GM18507 (cell line): Measurements from ENCODE around the gene PIGX.

Source experiments
- DNase-seq: peaks from one replicate; pipeline ENCODE4 v3.0.0; 2011; ENCODE audit warnings: low read depth; ENCODE audit not compliant: insufficient read length; ENCODE audit errors: extremely low spot score
- FAIRE-seq: peaks from 2 replicates; lab custom pipeline; 2011; peaks lifted over from hg19 to GRCh38; lab: Jason Lieb, UNC

The PIGX gene

DNA sequence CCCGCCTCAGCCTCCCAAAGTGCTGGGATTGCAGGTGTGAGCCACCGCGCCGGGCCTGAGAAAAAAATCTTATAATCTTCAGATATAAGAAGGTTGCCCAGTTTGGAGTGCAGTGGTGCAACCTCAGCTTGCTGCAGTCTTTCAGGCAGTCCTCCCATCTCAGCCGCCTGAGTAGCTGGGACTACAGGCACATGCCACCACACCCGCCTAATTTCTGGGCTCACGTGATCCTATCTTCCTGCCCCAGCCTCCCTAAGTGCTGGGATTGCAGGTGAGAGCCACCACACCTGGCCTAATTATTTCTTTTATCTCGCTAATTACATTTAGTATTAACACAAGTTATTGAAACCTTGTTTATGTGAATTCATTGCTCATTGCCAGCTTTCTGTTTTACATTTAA is 41.0 kb downstream of the PIGX start:
- no peak for FAIRE-seq
- DNase-seq: no peak

DNA sequence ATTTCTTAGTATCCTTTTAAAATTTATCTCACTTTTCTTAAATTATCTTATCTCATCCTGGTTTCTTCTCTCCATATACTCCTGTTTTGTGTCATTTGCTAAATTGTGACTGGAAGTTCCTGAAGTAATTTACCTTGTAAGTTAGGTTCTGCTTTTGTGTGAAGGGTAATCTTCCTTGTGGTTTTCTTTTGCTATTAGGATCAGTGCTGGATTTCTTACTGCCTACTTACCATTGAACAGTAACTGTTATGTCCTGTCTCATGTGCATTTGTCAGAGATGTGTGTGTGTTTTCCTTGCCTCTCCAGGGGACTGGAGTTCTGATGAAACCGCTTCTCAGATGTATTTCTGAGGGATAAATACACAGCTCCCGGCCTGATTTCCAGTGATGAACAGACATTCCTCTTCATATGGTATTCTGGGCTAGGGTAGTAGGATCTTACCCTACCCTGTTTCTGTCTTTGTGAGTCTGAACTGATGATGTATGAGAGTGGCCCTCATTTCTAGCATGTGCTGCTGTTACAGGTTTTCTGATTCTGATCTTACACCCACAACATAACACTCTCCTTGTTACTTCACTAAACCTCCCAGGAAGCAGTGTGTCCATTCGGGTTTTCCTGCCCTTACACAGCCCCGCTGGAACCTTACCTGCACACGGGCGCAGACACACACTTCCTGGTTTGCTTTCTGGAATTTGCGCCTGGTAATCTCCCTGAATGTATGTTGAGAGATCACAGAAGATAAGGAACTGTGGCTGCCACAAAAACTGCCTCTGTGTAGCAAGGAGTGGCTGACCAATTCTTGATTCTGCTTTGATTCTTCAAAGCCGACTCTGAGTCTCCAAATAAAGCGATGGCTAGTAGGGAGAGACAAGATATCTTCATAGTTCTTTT is 42.2 kb downstream of the PIGX start:
- DNase-seq (no peak), FAIRE-seq (no peak)

DNA sequence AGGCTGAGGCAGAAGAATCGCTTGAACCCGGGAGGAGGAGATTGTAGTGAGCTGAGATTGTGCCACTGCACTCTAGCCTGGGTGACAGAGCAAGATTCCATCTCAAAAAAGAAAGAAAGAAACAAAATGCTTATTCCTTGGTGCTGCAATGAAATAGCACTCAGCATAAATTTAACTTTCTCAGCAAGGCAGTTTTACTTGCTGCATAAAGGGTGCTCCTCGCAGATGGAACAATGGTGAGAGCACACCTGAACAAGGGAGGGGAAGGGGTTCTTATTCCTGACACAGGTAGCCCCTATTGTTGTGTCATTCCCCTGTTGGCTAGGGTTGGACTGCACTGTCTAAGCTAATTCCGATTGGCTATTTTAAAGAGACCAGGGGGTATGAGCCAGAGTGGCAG is 44.6 kb downstream of the PIGX start:
- DNase-seq: no peak
- no peak for FAIRE-seq

DNA sequence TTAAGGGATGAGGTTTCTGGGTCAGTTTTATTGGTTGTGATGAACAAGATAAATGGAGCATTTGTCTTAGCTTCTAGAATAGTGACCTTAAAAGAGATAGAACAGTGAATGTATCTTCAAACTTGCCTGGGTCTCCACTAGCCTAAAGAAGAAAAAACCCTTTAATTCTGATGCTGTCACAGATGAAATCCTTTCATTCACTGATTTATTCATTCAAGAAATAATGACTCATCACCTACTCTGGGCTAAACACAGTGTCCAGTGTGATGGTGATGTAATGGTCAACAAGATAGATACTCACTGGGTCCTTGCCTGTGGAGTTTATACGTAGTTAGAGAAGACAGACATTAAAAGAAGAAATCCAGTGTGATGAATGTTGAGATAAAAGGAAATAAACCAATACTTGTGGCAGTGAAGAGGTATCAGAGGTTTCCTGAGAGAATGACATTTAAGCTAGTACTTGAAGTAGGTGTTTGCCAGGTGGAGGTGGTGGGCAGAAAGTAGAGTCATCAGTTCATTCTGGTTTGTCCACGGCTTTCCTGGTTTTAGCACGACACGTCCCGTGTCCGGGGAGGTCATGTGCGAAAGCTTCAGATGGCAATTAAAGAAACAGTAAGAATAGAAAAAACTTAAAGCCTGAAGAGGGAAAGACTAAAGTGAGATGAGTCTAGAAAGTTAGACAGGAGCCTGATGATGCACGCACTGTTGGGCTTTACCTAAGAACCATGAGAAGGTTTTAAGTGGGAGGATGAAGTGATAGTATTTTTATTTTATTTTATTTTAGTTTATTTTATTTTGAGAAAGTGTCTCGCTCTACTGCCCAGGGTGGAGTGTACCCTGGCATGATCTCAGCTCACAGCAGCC is 45.9 kb downstream of the PIGX start:
- DNase-seq (no peak), FAIRE-seq (no peak)

DNA sequence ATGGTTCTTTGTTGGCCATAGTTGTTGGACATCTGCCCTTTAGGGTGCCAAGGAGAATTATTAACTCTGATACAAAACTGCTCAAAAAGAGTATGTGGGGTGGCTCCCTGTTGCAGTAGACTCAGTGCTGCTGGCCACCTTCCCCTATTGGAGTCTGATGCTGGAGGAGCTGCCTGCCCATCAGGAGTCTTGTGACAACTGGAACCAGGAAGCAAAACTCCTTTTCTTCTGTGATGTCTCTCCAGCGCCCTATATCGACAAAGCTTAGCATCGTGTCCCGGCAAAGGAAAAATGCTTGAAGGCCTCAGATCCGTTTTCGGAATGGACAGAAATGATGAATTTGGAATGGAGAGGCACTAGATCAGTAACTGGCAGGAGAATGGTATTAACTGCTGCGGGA is 51.0 kb downstream of the PIGX start:
- FAIRE-seq: no peak
- DNase-seq: no peak

DNA sequence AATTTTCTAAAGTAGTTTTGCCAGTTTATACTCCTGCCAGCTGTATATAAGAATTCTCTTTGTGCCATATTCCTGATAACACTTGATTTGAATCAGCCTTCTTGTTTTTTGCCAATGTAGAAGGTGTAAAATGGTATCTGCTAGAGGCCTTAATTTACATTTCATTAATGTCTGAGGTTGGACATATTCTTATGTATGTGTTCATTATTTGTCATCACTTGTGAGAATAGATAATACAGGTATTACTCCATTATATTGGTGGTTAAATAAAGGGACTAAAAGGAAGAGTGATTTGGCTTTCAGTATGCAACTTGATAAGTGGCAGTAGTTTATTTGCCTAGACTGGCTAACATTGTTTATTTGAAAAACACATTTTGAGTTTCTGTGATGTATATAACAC is 53.3 kb downstream of the PIGX start:
- FAIRE-seq: no peak

DNA sequence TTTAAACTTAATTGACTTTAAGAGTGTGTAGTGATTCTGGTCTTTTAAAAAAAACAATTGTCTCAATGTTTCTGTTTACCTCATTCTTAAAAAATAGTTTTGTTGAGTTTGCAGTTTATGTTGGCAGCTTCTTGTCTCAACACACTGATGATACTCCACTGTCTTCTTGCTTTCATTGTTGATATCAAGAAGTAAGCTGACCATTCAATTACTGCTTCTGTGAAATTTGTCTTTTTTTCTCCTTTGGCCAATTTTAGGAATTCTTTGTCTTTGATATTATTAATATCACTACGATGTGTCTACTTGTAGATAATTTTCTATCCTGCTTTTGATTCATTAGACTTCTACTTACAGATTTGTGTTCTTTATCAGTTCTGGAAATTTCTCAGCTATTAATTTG is 58.9 kb downstream of the PIGX start:
- FAIRE-seq: no peak
- DNase-seq: no peak

More for the DNA sequence above, 53.3 kb downstream of the PIGX start:
- DNase-seq: no peak

DNA sequence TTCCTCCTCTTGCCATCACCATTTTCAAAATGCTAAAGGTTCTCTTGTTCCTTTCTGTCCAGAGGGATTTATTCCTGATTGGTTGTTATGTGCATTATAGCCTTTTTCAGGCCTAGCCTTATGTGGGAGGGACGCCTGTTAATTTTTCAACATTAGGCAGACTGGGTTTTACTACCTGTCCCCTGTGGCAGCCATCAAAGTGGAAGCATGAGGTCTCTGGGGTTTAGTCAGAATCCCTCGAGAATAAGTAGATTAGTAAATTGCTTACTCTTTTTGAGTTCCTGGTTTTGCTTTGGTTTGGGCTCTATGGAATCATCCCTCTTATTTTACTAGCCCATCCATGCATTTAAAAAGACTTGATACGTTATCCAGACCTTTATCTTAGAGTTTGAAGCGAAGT is 59.9 kb downstream of the PIGX start:
- DNase-seq (no peak), FAIRE-seq (peak; percentile 62)

DNA sequence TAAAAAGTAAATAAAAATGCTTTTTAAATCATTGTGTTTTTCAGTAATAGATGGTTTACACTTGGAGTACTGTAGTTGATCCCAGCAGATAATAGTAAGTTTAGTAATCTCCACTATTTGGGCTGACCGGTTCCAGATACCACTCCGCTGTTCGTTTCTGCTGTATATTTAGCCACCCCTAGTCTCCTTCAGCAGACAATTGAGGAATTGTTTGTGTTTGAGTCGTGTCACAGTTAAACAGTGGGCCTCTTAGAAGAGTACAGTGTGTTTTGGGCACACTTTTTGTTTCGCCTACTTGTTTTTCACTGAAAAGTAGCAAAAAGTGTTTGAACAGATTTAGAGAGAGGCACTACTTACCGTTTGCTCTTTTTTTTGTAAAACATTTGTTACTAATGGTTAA is 60.7 kb downstream of the PIGX start:
- FAIRE-seq (no peak), DNase-seq (no peak)

DNA sequence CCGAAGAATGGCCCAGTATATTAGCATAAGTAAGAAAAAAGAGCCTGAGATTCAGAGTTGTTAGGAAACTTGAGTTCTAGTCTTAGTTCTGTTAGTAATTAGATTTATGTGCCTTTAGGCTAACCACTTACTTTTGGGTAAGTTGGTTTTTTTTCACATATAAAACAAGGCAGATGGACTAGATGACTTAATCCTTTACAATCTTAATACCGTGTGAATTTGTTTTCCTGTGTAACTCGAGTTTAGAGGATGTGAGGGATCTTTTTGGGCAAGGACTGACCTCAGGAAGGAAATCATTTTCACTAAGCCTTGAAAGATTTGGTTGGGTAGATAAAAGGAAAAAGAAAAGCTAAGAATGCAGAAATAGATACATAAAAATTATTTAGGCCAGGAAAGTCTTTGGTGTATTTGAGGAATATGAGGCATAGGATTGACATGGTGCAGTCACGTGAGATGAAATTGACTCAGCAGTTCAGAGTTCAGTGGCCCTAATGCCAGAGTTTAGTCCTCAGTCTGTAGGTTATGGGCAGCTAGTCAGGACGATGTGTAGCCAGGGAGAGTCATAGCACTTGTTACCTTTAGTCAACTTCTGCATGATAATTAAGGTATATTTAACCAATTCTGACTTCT is 62.1 kb downstream of the PIGX start:
- no peak for FAIRE-seq

DNA sequence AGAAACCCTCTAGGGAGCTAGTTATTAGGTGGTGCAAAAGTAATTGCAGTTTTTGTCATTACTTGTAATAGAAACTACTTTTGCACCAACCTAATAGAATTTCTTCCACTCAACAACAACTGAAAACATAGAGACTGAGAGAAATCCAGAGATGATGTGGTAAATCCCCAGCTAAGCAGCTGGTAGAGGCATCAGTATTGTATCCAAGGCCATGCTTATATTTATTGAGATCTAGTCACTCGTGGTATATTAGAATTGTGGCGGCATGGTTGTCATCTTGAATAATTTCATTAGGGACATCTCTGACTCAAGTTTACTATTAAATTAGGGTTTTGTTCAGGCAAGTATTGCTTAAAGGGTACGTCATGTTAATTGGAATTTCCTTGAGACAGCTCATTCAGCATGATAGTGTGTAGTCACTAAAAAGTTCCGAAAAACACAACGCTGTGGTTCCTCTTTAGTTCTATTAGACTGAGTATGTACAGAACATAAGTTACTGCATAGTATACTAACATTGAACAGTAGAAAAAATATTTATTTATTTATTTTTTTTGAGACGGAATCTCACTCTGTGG is 62.8 kb downstream of the PIGX start:
- DNase-seq (no peak), FAIRE-seq (no peak)

More for the DNA sequence above, 62.1 kb downstream of the PIGX start:
- DNase-seq: no peak

DNA sequence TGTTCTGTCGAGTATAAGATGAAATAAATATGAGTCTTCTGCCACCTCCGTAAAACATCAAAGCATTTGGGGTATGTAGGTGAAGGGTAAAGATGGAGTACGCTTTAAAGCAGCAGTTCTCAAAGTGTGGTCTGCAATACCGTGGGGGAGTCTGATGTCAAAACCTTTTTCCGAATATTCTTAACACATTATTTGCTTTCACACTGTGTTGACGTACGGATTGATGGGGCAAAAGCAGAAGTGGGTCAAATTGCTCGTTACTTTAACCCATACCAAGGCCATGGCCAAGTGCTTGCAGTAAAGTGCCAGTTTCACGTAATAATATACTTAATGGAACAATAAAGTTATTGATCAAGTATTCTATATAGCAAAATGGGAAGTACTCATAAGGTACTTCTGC is 63.8 kb downstream of the PIGX start:
- DNase-seq (no peak), FAIRE-seq (no peak)

DNA sequence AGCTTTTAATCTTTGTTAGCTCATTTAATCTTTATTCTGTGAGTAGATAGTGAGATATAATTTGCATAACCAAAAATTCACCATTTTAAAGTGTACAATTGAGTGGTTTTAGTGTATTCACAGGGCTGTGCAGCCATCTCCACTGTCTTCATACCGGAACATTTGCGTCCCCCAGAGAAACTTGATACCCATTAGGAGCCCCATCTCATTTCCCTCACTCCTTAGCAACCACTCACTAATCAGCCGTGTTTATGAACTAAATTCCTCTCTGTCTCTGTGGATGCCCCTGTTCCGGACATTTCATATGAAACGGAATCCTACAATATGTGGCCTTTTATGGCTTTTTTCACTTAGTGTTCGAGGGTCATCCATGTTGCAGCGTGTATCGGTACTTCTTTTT is 65.7 kb downstream of the PIGX start:
- no peak for DNase-seq
- FAIRE-seq: no peak

DNA sequence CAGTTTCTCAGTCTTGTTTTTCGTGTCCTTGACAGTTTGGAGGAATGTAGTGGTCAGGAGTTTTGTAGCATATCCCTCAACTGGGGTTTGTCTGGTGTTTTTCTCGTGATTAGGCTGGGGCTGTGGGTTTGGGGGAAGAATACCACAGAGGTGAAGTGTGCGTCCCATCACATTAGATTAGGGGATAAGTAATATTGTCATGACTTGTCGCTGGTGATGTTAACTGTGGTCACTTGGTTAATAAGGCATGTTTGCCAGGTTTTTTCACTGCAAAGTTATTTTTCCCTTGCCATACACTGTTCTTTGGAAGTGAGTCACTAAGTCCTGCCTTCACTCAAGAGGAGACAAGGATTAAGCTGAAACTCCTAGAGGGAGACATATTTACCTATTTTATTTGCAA is 66.6 kb downstream of the PIGX start:
- DNase-seq (no peak), FAIRE-seq (no peak)

DNA sequence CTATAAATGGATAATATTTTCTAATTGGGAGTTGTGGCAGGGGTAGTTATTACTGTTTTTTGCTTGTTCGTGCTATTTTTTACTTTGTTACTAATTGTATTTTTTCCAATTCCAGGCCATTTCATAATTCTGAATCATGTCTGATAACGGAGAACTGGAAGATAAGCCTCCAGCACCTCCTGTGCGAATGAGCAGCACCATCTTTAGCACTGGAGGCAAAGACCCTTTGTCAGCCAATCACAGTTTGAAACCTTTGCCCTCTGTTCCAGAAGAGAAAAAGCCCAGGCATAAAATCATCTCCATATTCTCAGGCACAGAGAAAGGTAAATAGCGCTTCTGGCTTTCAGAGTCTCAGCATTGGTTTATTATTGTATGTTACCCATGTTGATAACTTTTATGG is 70.3 kb downstream of the PIGX start:
- no peak for DNase-seq
- FAIRE-seq: no peak
